GM18505 (cell line): ENCODE data around the gene CEP164.
"Not testable (repeated sequence)": the region's sequence is repeated elsewhere in the genome, so short reads cannot be mapped to it uniquely, and the experiment has no call there.

Experiments
- ATAC-seq: cut with Tn5 transposase; IDR thresholded peaks from one replicate; pipeline ENCODE4 v1.9.1; 2021; ENCODE audit not compliant: unreplicated experiment
- POLR2A ChIP-seq: IDR thresholded peaks from 4 replicates; pipeline ENCODE4 v1.6.1; 2011; ENCODE audit warnings: borderline replicate concordance; ENCODE audit not compliant: insufficient read depth, insufficient read length; ENCODE audit errors: extremely low read depth

CEP164 gene

GRCh38 chr11:117387992-117388755 lies 60.5 kb downstream of the CEP164 start:
- no peak for TF ChIP-seq POLR2A
- ATAC-seq, result no peak

GRCh38 chr11:117390743-117391142 lies 63.1 kb downstream of the CEP164 start:
- ATAC-seq, result no peak
- TF ChIP-seq POLR2A, result no peak

- TF ChIP-seq POLR2A, result no peak
- no peak for ATAC-seq
Observed at GRCh38 chr11:117391181-117391580, 63.5 kb downstream of the CEP164 start.

GRCh38 chr11:117392001-117392690 lies 64.5 kb downstream of the CEP164 start:
- TF ChIP-seq POLR2A, result no peak
- ATAC-seq, result no peak

- TF ChIP-seq POLR2A, result no peak
- no peak for ATAC-seq
Observed at GRCh38 chr11:117392979-117393378, 65.3 kb downstream of the CEP164 start.

- ATAC-seq, result no peak
- no peak for TF ChIP-seq POLR2A
Observed at GRCh38 chr11:117394221-117394925, 66.7 kb downstream of the CEP164 start.

GRCh38 chr11:117395476-117395875 lies 67.8 kb downstream of the CEP164 start:
- ATAC-seq, result no peak
- TF ChIP-seq POLR2A, result no peak

GRCh38 chr11:117396970-117397369 lies 69.3 kb downstream of the CEP164 start:
- no peak for TF ChIP-seq POLR2A
- no peak for ATAC-seq

GRCh38 chr11:117398618-117399017 lies 71.0 kb downstream of the CEP164 start:
- not testable (repeated sequence) for ATAC-seq

- ATAC-seq, result not testable (repeated sequence)
Observed at GRCh38 chr11:117399100-117399840, 71.6 kb downstream of the CEP164 start.

GRCh38 chr11:117405898-117406297 lies 78.2 kb downstream of the CEP164 start:
- ATAC-seq, result not testable (repeated sequence)

- no peak for ATAC-seq
- TF ChIP-seq POLR2A, result no peak
Observed at GRCh38 chr11:117407016-117407415, 79.4 kb downstream of the CEP164 start.

- no peak for TF ChIP-seq POLR2A
- ATAC-seq, result no peak
Observed at GRCh38 chr11:117408356-117408755, 80.7 kb downstream of the CEP164 start.
